GM21515 (cell line): Measurements from ENCODE around the gene ZP1.
"Not testable (repeated sequence)": the region's sequence is repeated elsewhere in the genome, so short reads cannot be mapped to it uniquely, and the experiment has no call there.

ENCODE experiments used
- ATAC-seq: cut with Tn5 transposase; IDR thresholded peaks from one replicate; pipeline ENCODE4 v1.9.1; 2021; ENCODE audit not compliant: unreplicated experiment

Gene ZP1

GRCh38 chr11:60866911-60867870 lies at the start of gene ZP1:
Gene ZP1 (plus strand): TSS chr11:60867542. CDS start chr11:60867562, 20 bp downstream.
- ATAC-seq = no peak

- no peak for ATAC-seq
Observed at GRCh38 chr11:60818057-60818456, 49.3 kb upstream of the ZP1 start.

GRCh38 chr11:60821827-60822599 lies 45.3 kb upstream of the ZP1 start:
- no peak for ATAC-seq

- not testable (repeated sequence) for ATAC-seq
Observed at GRCh38 chr11:60823745-60824306, 43.5 kb upstream of the ZP1 start.

- no peak for ATAC-seq
Observed at GRCh38 chr11:60825118-60825517, 42.2 kb upstream of the ZP1 start.

GRCh38 chr11:60825790-60826189 lies 41.6 kb upstream of the ZP1 start:
- no peak for ATAC-seq

- ATAC-seq = no peak
Observed at GRCh38 chr11:60830478-60831142, 36.7 kb upstream of the ZP1 start.

GRCh38 chr11:60831143-60831500 lies 36.2 kb upstream of the ZP1 start:
- peak; percentile 75 for ATAC-seq

- ATAC-seq = no peak
Observed at GRCh38 chr11:60831501-60832079, 35.8 kb upstream of the ZP1 start.

- no peak for ATAC-seq
Observed at GRCh38 chr11:60834742-60835533, 32.4 kb upstream of the ZP1 start.

- ATAC-seq = no peak
Observed at GRCh38 chr11:60835534-60835846, 31.9 kb upstream of the ZP1 start.

GRCh38 chr11:60836866-60837515 lies 30.4 kb upstream of the ZP1 start:
- no peak for ATAC-seq

- ATAC-seq = no peak
Observed at GRCh38 chr11:60838132-60838531, 29.2 kb upstream of the ZP1 start.

- ATAC-seq = no peak
Observed at GRCh38 chr11:60840470-60841430, 26.6 kb upstream of the ZP1 start.

- ATAC-seq = peak; percentile 75
Observed at GRCh38 chr11:60841797-60842667, 25.3 kb upstream of the ZP1 start, which contains the start of gene CCDC86. Gene CCDC86 (plus strand): TSS chr11:60842113. CDS start chr11:60842125, 12 bp downstream.

- ATAC-seq = no peak
Observed at GRCh38 chr11:60842668-60843600, 24.4 kb upstream of the ZP1 start.
